Heart left ventricle (tissue), 13 donors: ENCODE measurements around the gene GGCX.

Experiments used
- CTCF ChIP-seq, 12 donors: fragments of 200-600 bp; sonication (generic) in 4 of 12; IDR thresholded peaks; one replicate each; pipeline versions ENCODE4 v1.5.0 to v1.8.0; 2018 to 2022; ENCODE audit warnings: antibody characterized with exemption in 12 of 12, mild to moderate bottlenecking in 5 of 12
- POLR2A ChIP-seq, 2 donors: fragments of 450-650 bp; IDR thresholded peaks; one replicate each; pipeline ENCODE4 v1.6.1; 2017; ENCODE audit warnings: antibody characterized with exemption in 2 of 2, mild to moderate bottlenecking in 2 of 2, moderate library complexity in 2 of 2
- donor health status: ischemic (EF 13 %, LVEDD 7.1; RV severe dilation, severe dysfunction).
- donor health status: DM: no; HTN: yes; CAD: no.
- donor health status: DM: no; HTN: no; CAD: no.
- donor health status: ischemic (EF 25% LVEDD 6.9; RV normal size, moderate dysfunction).
- donor health status: ischemic (EF 25% LVEDD 5.7; RV mildly dilated, moderate dysfunction).
- donor health status: ischemic (EF 35%, LVEDD 5.7; RV mildly dilated, moderate dysfunction).
- donor health status: nonischemic (EF 11% LVEDD 7.7; RV severe dilation, severe dysfunction).
- donor health status: DM: yes; HTN: yes; CAD: no.
- donor health status: PGD.
- donor health status: ischemic (EF 29% LVEDD 5.4; RV normal size, mild dysfunction).
- donor health status: nonischemic (EF 23%, LVEDD 6.1; RV moderate dilation, normal function).

DNA sequence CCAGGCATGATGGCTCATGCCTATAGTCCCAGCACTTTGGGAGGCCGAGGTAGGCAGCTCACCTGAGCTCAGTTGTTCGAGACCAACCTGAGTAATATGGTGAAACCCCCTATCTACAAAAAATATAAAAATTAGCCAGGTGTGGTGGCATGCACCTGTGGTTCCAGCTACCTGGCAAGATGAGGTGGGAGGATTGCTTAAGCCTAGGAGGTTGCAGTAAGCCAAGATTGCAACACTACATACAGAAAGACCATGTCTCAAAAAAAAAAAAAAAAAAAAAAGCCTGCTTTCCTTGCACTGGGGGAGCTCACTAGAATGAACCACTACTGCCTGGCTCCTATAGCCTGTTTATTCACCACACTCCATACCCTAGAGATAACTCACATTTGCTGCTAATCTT, 29.7 kb downstream of the GGCX start:
- TF ChIP-seq CTCF (IDR thresholded peaks at IDR 0.05) (no peak), POLR2A (IDR thresholded peaks at IDR 0.05) (no peak)
